A673 (cell line): ENCODE data around the gene VPS26C.

Experiments
- CTCF ChIP-seq: fragments of 300-800, 200-600 bp; sonication (generic); conservative IDR thresholded peaks from 2 replicates; pipeline ENCODE4 v1.5.1; 2017; ENCODE audit warnings: low read depth, mild to moderate bottlenecking, antibody characterized with exemption, low read length, moderate library complexity, mixed read lengths
- EZH2 ChIP-seq: fragments of 200-600 bp; sonication (generic); IDR thresholded peaks from 2 replicates; pipeline ENCODE4 v1.6.1; 2017; ENCODE audit warnings: borderline replicate concordance, low read depth, mild to moderate bottlenecking, mixed read lengths, antibody characterized with exemption, low read length; ENCODE audit not compliant: poor library complexity, severe bottlenecking

- no peak for TF ChIP-seq CTCF
- no peak for TF ChIP-seq EZH2
These were observed 11.1 kb upstream of the VPS26C start for GRCh38 chr21:37278199-37278598.
